HG02623 (cell line): Measurements from ENCODE around the gene MEMO1.
"Not testable (repeated sequence)": the region's sequence is repeated elsewhere in the genome, so short reads cannot be mapped to it uniquely, and the experiment has no call there.

ENCODE experiments used
- ATAC-seq: cut with Tn5 transposase; IDR thresholded peaks from one replicate; pipeline ENCODE4 v1.9.1; 2021; ENCODE audit warnings: moderate library complexity; ENCODE audit not compliant: unreplicated experiment

The MEMO1 gene

GRCh38 chr2:31958140-31958717 is 52.6 kb downstream of the MEMO1 start:
- no peak for ATAC-seq

DNA sequence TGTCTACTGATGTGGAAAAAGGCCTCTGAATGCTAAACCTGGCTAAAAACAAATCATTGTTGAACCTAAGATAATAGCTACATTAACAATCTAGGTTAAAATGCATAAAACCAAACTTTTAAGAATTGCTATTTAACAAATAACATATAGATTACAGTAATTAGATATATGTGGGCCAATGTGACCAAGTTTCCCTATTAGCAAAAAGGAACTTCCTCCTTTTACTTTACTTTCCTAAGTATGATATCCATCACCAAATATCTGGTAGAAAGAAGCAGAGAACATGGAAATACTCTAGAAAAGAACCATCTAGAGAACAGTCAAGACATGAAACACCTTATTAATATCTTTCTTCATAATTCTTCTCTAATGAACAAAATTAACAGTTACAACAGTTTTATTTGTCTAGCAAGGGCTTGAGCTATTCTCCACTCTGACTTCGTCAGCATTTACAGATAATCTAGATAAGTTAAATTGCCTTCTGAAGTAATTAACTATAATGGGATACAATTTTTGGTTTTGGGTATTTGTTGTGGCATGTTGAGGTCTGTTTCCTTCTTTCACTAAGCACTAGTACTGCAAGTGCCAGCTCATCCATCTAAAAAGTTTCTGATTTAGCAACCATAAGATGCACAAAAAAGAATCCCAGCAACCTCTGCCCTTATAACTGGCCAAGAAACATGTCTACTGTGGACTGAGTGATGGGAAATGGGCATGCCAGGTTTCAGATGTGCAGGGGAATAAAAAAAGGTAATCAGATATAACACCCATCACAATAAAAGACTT is 53.3 kb downstream of the MEMO1 start:
- no peak for ATAC-seq

- not testable (repeated sequence) for ATAC-seq
Measured at GRCh38 chr2:31956934-31957333, 53.9 kb downstream of the MEMO1 start.

DNA sequence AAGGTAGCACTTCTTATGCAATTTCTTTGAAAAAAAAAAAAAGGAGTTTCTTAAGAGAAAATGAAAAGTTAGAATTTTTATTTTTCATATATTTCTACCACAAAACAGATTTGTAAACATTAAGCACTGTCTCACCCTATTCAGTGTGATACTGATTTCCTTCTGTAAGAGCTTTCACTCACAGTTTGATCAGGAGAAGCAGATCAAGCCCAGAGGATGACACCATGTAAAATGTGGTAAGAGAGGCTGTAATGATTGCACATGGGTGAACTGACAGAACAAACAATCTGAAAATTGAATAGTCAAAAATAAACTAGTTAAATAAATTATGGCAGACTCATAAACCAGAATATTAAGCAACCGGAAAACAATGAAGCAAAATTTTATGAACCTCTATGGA is 54.5 kb downstream of the MEMO1 start:
- no peak for ATAC-seq

GRCh38 chr2:31953095-31953494 is 57.7 kb downstream of the MEMO1 start:
- ATAC-seq: not testable (repeated sequence)

- no peak for ATAC-seq
Measured at GRCh38 chr2:31950946-31951562, 59.8 kb downstream of the MEMO1 start.

GRCh38 chr2:31947871-31948270 is 62.9 kb downstream of the MEMO1 start:
- ATAC-seq: no peak

GRCh38 chr2:31946838-31947237 is 64.0 kb downstream of the MEMO1 start:
- no peak for ATAC-seq

- no peak for ATAC-seq
Measured at GRCh38 chr2:31945572-31945935, 65.3 kb downstream of the MEMO1 start.

GRCh38 chr2:31944828-31945571 is 65.8 kb downstream of the MEMO1 start:
- no peak for ATAC-seq

- ATAC-seq: no peak
Measured at GRCh38 chr2:31943636-31944225, 67.1 kb downstream of the MEMO1 start.

DNA sequence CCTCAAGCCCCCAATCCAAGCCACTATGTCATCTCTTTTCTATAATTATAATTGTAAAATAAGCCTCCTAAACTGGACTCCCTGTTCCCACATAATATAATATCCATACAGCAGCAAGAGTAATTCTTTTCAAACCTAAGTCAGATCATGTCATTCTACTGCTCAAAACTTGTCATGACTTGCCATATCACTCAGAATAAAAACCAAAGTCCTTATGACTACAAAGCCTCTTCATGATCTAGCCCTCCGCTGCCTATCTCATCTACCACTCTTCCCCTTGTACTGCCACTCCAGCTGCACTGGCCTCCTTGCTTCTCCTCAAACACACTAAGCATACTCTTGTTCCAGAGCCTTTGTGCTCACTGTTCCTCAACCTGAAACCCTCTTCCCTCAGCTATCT is 69.9 kb downstream of the MEMO1 start:
- no peak for ATAC-seq

DNA sequence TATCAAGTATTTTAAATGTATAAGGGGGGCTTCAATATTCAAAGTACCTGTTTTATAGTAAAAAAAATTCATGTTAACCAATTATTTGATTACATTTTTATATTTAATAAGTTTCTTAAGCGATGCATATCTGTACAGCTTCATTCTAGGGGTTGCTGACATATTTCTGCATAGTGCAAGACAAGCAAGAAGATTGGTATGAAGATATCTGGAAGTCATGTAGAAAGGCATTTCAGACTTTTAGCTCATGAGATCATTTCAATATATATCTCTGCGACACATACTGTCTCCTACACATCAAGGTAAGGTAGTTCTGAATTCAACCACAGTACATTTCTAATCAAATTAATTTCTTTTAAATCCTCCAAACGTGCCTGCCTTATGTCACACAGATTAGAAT is 73.1 kb downstream of the MEMO1 start:
- no peak for ATAC-seq

DNA sequence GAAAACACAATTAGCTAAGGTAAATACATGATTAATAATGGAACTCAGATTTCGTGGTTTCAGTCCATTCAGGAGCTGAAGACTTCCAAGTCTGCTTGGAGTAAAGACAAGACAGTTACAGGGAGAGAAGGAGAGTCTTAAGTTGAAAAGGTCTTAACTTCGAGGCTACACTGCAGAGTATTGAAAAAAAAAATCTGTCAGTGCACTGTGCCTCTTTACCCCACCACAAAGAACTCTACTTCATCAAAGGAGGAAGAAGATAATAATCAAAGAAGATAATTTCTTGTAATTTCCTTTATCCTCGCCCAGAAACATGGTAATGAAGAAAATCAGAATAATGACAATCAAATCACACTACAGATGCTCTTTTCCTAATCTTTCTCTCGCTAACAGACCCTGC is 75.4 kb downstream of the MEMO1 start:
- no peak for ATAC-seq

GRCh38 chr2:31933066-31933465 is 77.7 kb downstream of the MEMO1 start:
- ATAC-seq: no peak

GRCh38 chr2:31932589-31932988 is 78.2 kb downstream of the MEMO1 start:
- ATAC-seq: no peak

DNA sequence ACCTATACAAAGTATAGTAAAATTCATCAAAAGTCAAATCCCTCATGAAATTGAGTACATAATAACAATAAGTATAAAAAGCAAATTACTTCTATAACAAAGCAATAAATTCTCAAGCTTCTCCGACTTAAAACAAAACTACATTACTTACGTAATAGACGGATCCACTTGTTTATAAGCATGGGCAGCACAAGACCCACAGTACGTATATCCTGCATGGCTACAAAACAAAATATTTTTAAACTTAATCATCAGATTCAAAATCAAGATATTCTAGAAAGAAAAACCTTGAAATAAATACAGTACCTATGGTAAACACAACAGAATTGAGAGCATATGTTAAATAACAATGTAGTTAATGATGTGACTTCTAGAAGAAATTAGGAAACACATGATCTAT is 78.9 kb downstream of the MEMO1 start:
- ATAC-seq: no peak

DNA sequence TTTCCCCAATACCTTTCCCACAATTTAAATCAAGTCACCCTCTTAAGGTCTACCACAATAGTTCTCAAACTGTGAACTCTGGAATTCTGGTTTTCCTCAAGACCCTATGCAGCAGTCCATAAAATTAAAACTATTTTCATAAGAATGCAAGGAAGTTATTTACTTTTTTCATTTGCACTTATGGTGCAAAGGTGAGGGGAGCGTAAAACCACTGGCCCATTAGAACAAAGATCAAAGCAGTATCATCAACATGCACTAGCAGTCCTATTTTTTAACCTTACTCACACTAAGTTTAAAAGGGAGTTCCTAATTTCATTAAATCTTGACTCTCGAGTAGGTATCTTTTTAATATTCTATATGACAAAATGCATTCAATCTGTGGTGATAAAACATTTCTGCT is 85.3 kb downstream of the MEMO1 start:
- ATAC-seq: no peak

DNA sequence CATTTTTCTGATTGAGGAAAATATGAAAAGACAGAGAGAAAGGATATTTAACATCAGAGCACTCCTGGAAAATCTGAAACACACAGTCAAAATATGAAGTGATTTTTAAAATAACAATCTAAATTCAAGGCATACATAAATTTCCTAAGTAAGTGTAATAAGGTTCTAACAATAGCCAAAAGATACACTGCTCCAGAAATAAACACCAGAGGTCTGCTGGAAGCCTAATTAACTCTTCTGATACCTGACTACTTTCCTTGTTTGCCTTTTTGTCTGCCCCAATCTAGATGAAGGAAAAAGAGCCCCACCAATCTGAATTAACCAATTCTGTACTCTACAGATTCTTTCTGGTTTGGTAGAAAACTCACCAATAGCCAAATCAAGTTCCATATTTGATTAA is 87.1 kb downstream of the MEMO1 start:
- ATAC-seq: no peak

GRCh38 chr2:31922542-31923408 is 88.0 kb downstream of the MEMO1 start:
- no peak for ATAC-seq
